ENCODE results near the gene EPB41L4B. TPM values are rescaled to one million over a fixed set of nuclear protein-coding genes. Genes with fewer than 3 reads are reported as not detected.

The EPB41L4B gene
- total RNA-seq, 1 experiment from 2014 or later: 8.1 TPM

DNA sequence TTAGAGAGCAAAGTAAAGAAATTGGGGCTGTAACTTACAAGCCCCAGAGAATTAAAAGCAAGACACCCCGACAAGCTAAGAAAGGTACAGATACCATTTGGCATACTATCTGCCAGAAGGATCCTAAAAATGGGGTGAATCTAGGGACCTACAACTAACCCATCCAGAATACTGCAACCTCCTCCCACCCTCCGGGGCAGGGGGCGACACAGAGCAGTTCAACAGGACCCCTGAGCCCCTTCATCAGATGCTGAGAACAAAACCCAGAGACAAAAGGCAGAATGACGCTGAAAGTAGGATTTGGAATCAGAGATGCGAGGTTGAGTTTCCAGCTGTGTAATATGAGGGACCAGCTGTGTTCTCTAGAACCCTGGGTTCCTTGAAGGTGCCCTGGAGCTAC, 71.2 kb downstream of the EPB41L4B start:
- Histone ChIP-seq H3K36me3 (ENCODE audit: control insufficient read depth in 1 of 2, insufficient read depth in 2 of 2, low read length in 2 of 2) (no peaks in the 10 kb centered on the region; a peak in 1 of 4 replicates), H3K4me1 (ENCODE audit: control insufficient read depth in 1 of 2, insufficient read depth in 2 of 2, low read length in 2 of 2) (peaks cover 18 to 41% of the 10 kb centered on the region in 2 experiments), H3K4me2 (ENCODE audit: low read length) (no peak overlapping the region), H3K27ac (ENCODE audit: low read depth, low read length) (no peak overlapping the region), H3K79me2 (ENCODE audit: insufficient read depth, low read length) (no peaks in the 10 kb centered on the region), H3K27me3 (ENCODE audit: insufficient read depth, low read length) (no peaks in the 10 kb centered on the region), H3K9ac (ENCODE audit: low read length) (no peak overlapping the region), H3K4me3 (replicated peaks in 1 of 2; ENCODE audit: low read depth in 1 of 2, low read length in 2 of 2) (no peak overlapping the region), H3K9me3 (ENCODE audit: control insufficient read depth in 1 of 2, insufficient read depth in 1 of 2, low read depth in 1 of 2, low read length in 2 of 2) (no peaks in the 10 kb centered on the region), H2AFZ (ENCODE audit: low read depth, low read length, poor library complexity, severe bottlenecking) (no peak overlapping the region), H3K9me2 (ENCODE audit: insufficient read depth) (no peaks in the 10 kb centered on the region), H4K20me1 (ENCODE audit: insufficient read depth) (no peaks in the 10 kb centered on the region)
- ChIA-PET POLR2A (interaction anchor here (0.7 kb wide), 1 partner anchor 25 kb away, joined by 3 read pairs; no protein-coding TSS in a partner anchor), RAD21 (ENCODE audit: low non-redundant PET in 1 of 2, low total read pairs in 2 of 2, uncharacterized antibody in 2 of 2, unreplicated experiment in 2 of 2) (no interaction called here), CTCF (interaction anchor here (0.5 kb wide), 1 partner anchor 241 kb away, joined by 4 read pairs; no protein-coding TSS in a partner anchor)
- DNase-seq (ENCODE audit: low read depth, low spot score): no peak
- BruUV-seq (replicated peaks): no TSS peak
- intact Hi-C loops (cut with micrococcal nuclease): no loop called here
- no peak for ATAC-seq
- no peak for TF ChIP-seq CBX3 (IDR thresholded peaks at IDR 0.05; ENCODE audit: low read depth)
- no peak for TF ChIP-seq EZH2phosphoT487 (IDR thresholded peaks at IDR 0.05; ENCODE audit: borderline replicate concordance)
- no peak for TF ChIP-seq EZH2 (IDR thresholded peaks at IDR 0.05)
- no peak for TF ChIP-seq YY1 (IDR thresholded peaks at IDR 0.05; ENCODE audit: extremely low read depth, insufficient replicate concordance, low read depth, low read length)
- no peak for TF ChIP-seq ZNF274 (IDR thresholded peaks at IDR 0.05; ENCODE audit: low read depth, low read length)
- no peak for TF ChIP-seq FOSL1 (IDR thresholded peaks at IDR 0.05; ENCODE audit: low read depth)
- TF ChIP-seq EGR1 (IDR thresholded peaks at IDR 0.05; ENCODE audit: low read depth): no peak
- TF ChIP-seq TCF7L2 (IDR thresholded peaks at IDR 0.05; ENCODE audit: borderline replicate concordance, extremely low read depth, insufficient read depth, insufficient read length): no peak
- TF ChIP-seq, protein P1, sequence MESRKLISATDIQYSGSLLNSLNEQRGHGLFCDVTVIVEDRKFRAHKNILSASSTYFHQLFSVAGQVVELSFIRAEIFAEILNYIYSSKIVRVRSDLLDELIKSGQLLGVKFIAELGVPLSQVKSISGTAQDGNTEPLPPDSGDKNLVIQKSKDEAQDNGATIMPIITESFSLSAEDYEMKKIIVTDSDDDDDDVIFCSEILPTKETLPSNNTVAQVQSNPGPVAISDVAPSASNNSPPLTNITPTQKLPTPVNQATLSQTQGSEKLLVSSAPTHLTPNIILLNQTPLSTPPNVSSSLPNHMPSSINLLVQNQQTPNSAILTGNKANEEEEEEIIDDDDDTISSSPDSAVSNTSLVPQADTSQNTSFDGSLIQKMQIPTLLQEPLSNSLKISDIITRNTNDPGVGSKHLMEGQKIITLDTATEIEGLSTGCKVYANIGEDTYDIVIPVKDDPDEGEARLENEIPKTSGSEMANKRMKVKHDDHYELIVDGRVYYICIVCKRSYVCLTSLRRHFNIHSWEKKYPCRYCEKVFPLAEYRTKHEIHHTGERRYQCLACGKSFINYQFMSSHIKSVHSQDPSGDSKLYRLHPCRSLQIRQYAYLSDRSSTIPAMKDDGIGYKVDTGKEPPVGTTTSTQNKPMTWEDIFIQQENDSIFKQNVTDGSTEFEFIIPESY (IDR thresholded peaks at IDR 0.05; ENCODE audit: extremely low read depth, insufficient replicate concordance, low read length): no peak
- TF ChIP-seq SIN3A (IDR thresholded peaks at IDR 0.05; ENCODE audit: low read depth): no peak
- TF ChIP-seq, protein P2, sequence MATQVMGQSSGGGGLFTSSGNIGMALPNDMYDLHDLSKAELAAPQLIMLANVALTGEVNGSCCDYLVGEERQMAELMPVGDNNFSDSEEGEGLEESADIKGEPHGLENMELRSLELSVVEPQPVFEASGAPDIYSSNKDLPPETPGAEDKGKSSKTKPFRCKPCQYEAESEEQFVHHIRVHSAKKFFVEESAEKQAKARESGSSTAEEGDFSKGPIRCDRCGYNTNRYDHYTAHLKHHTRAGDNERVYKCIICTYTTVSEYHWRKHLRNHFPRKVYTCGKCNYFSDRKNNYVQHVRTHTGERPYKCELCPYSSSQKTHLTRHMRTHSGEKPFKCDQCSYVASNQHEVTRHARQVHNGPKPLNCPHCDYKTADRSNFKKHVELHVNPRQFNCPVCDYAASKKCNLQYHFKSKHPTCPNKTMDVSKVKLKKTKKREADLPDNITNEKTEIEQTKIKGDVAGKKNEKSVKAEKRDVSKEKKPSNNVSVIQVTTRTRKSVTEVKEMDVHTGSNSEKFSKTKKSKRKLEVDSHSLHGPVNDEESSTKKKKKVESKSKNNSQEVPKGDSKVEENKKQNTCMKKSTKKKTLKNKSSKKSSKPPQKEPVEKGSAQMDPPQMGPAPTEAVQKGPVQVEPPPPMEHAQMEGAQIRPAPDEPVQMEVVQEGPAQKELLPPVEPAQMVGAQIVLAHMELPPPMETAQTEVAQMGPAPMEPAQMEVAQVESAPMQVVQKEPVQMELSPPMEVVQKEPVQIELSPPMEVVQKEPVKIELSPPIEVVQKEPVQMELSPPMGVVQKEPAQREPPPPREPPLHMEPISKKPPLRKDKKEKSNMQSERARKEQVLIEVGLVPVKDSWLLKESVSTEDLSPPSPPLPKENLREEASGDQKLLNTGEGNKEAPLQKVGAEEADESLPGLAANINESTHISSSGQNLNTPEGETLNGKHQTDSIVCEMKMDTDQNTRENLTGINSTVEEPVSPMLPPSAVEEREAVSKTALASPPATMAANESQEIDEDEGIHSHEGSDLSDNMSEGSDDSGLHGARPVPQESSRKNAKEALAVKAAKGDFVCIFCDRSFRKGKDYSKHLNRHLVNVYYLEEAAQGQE (IDR thresholded peaks at IDR 0.05; ENCODE audit: low read depth): no peak
- TF ChIP-seq, protein P3, sequence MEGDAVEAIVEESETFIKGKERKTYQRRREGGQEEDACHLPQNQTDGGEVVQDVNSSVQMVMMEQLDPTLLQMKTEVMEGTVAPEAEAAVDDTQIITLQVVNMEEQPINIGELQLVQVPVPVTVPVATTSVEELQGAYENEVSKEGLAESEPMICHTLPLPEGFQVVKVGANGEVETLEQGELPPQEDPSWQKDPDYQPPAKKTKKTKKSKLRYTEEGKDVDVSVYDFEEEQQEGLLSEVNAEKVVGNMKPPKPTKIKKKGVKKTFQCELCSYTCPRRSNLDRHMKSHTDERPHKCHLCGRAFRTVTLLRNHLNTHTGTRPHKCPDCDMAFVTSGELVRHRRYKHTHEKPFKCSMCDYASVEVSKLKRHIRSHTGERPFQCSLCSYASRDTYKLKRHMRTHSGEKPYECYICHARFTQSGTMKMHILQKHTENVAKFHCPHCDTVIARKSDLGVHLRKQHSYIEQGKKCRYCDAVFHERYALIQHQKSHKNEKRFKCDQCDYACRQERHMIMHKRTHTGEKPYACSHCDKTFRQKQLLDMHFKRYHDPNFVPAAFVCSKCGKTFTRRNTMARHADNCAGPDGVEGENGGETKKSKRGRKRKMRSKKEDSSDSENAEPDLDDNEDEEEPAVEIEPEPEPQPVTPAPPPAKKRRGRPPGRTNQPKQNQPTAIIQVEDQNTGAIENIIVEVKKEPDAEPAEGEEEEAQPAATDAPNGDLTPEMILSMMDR (IDR thresholded peaks at IDR 0.05 in 2 of 3, conservative IDR thresholded peaks at IDR 0.05 in 1 of 3; ENCODE audit: borderline replicate concordance in 1 of 3, insufficient read depth in 1 of 3, low read depth in 2 of 3, low read length in 2 of 3): no peak
- no peak for TF ChIP-seq POLR2A (IDR thresholded peaks at IDR 0.05; ENCODE audit: borderline replicate concordance, extremely low read depth, insufficient read depth, insufficient read length)
- TF ChIP-seq ELF1 (IDR thresholded peaks at IDR 0.05; ENCODE audit: borderline replicate concordance, low read depth): no peak
- TF ChIP-seq, protein P4, sequence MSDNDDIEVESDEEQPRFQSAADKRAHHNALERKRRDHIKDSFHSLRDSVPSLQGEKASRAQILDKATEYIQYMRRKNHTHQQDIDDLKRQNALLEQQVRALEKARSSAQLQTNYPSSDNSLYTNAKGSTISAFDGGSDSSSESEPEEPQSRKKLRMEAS (IDR thresholded peaks at IDR 0.05): no peak
